ENCODE data around the gene BCAS3.
"Not testable (repeated sequence)": the region's sequence is repeated elsewhere in the genome, so short reads cannot be mapped to it uniquely, and the experiment has no call there.

BCAS3 gene

GRCh38 chr17:60744355-60744966, 66.8 kb downstream of the BCAS3 start:
- no peak for DNase-seq (ENCODE audit: low read depth in 2 of 2)

- DNase-seq (ENCODE audit: low read depth in 2 of 2): no peak
Observed at GRCh38 chr17:60745544-60745943, 67.9 kb downstream of the BCAS3 start.

GRCh38 chr17:60747069-60747808, 69.6 kb downstream of the BCAS3 start:
- no peak for DNase-seq (ENCODE audit: low read depth in 2 of 2)

- DNase-seq (ENCODE audit: low read depth in 2 of 2): no peak
Observed at GRCh38 chr17:60748204-60748603, 70.6 kb downstream of the BCAS3 start.

- DNase-seq (ENCODE audit: low read depth in 2 of 2): no peak
Observed at GRCh38 chr17:60749050-60749449, 71.4 kb downstream of the BCAS3 start.

GRCh38 chr17:60749708-60750107, 72.1 kb downstream of the BCAS3 start:
- DNase-seq (ENCODE audit: low read depth in 2 of 2): no peak

GRCh38 chr17:60750640-60751039, 73.0 kb downstream of the BCAS3 start:
- no peak for DNase-seq (ENCODE audit: low read depth in 2 of 2)

- DNase-seq (ENCODE audit: low read depth in 2 of 2): no peak
Observed at GRCh38 chr17:60751884-60752283, 74.2 kb downstream of the BCAS3 start.

- DNase-seq (ENCODE audit: low read depth in 2 of 2): no peak
Observed at GRCh38 chr17:60752873-60753577, 75.4 kb downstream of the BCAS3 start.

GRCh38 chr17:60754057-60754604, 76.5 kb downstream of the BCAS3 start:
- DNase-seq (ENCODE audit: low read depth in 2 of 2): no peak

GRCh38 chr17:60756798-60757197, 79.1 kb downstream of the BCAS3 start:
- not testable (repeated sequence) for DNase-seq (ENCODE audit: low read depth in 2 of 2)

GRCh38 chr17:60757437-60757836, 79.8 kb downstream of the BCAS3 start:
- DNase-seq (ENCODE audit: low read depth in 2 of 2): no peak

- no peak for DNase-seq (ENCODE audit: low read depth in 2 of 2)
Observed at GRCh38 chr17:60759756-60760155, 82.1 kb downstream of the BCAS3 start.

- not testable (repeated sequence) for DNase-seq (ENCODE audit: low read depth in 2 of 2)
Observed at GRCh38 chr17:60761301-60761700, 83.7 kb downstream of the BCAS3 start.

- DNase-seq (ENCODE audit: low read depth in 2 of 2): no peak
Observed at GRCh38 chr17:60766778-60767190, 89.1 kb downstream of the BCAS3 start.

- DNase-seq (ENCODE audit: low read depth in 2 of 2): no peak
Observed at GRCh38 chr17:60767744-60768308, 90.2 kb downstream of the BCAS3 start.

- no peak for DNase-seq (ENCODE audit: low read depth in 2 of 2)
Observed at GRCh38 chr17:60769327-60769726, 91.7 kb downstream of the BCAS3 start.

GRCh38 chr17:60770946-60771422, 93.3 kb downstream of the BCAS3 start:
- DNase-seq (ENCODE audit: low read depth in 2 of 2): no peak

- DNase-seq (ENCODE audit: low read depth in 2 of 2): not testable (repeated sequence)
Observed at GRCh38 chr17:60771621-60772020, 94.0 kb downstream of the BCAS3 start.

GRCh38 chr17:60773552-60773951, 95.9 kb downstream of the BCAS3 start:
- no peak for DNase-seq (ENCODE audit: low read depth in 2 of 2)

GRCh38 chr17:60781880-60782412, 104.3 kb downstream of the BCAS3 start:
- DNase-seq (ENCODE audit: low read depth in 2 of 2): no peak

GRCh38 chr17:60782742-60783141, 105.1 kb downstream of the BCAS3 start:
- no peak for DNase-seq (ENCODE audit: low read depth in 2 of 2)
